ENCODE data around the gene PRPF38B.
"Not testable (repeated sequence)": the region's sequence is repeated elsewhere in the genome, so short reads cannot be mapped to it uniquely, and the experiment has no call there.

Gene PRPF38B

GRCh38 chr1:108679586-108680213 is 12.4 kb upstream of the PRPF38B start:
- no peak for DNase-seq (ENCODE audit: low spot score)

- DNase-seq (ENCODE audit: low spot score), result not testable (repeated sequence)
These were observed 10.4 kb upstream of the PRPF38B start for GRCh38 chr1:108681701-108682100.

DNA sequence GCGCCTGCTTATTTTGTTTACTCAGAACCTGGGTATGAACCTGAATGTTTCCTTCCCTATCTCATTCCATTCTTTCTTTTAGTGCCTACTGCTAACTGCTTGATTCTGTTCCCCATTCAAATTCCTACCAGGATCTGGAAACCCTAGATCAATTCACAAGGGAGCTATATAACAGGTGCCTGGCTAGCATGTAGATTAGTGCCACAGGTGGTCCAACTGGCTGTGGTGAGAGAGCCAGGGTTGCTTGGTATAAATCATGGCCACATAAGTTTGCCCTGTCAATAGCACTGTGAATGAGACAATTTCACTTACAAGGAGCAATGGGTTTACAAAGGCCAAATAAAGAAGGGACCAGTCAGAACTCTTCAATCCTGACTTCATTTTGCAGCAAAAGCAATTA is 6.6 kb upstream of the PRPF38B start:
- DNase-seq (ENCODE audit: low spot score), result no peak

- DNase-seq (ENCODE audit: low spot score), result no peak
These were observed 5.3 kb upstream of the PRPF38B start for GRCh38 chr1:108686614-108687313.

DNA sequence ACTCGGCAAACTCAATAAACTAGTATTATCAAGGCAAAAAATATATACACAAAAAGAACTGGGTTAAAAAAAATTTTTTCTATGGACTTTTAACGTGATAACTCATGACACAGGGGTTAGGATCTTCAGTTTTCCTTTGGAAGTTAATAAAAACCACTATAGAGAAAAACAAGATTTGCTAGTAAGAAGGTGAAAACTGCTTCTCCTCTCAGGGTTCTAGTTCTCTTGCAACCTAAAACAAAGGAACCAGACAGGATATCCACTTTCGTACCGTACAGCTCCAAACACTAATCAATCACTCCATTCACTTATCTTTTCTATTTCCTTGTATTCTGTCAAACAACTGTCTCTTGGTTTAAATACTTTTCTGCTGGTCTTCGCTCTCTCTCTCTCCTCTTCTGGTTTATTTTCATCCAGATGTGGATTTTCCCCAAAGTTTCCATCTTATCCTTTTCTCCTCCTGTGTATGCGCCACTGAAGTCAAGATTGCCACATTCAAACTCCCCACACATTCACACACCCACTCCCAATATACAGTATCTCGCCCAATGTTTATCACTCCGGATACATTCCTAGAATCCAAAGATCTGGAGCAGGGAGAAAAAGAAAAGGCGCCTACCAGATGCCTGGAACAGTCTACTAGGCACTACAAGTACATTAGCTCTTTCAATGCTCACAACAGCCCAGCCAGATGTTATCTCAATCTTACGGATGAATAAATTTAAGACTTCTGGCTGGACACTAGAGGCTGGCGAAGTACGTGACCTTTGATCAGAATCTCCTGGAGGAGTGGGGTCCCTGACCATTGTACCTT is 775 bp upstream of the PRPF38B start:
- peak; percentile 20 for DNase-seq (ENCODE audit: low spot score)

- DNase-seq (ENCODE audit: low spot score), result peak; percentile 83
These were observed 880 bp downstream of the PRPF38B start for GRCh38 chr1:108692724-108693655.

GRCh38 chr1:108695535-108695934 is 3.4 kb downstream of the PRPF38B start:
- DNase-seq (ENCODE audit: low spot score), result no peak

GRCh38 chr1:108699375-108700332 is 7.5 kb downstream of the PRPF38B start:
- DNase-seq (ENCODE audit: low spot score), result no peak

DNA sequence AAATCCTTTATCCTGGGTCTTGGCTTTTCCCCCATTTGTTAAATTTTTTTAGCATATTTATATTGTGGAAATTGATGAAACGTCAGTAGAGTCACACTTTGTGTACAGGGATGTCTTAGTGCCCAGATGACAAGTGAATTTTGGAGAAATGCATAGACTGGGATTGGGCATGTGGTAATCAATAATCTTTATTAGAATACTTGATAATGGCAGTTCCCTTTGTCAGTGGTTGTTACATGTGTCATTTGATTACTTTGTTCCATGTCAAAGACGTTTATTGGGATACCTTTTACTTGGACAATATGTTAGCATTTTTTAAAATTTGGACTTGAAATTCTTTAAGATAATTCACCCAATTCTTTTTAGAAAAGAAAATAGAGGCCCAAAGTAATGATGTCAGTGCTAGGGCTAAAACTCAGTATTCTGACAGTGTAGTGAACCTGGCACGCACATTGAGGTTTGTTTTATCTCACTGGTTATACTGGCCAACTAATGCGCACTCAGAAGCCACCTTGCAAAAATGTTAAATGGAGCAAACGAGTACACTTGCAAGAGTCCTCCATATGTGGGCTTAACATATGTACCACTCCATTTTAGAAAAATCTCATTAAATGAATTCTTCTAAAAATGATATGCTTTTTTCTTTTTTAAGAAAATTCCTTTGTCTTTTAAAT is 9.2 kb downstream of the PRPF38B start:
- DNase-seq (ENCODE audit: low spot score), result no peak

GRCh38 chr1:108702109-108702508 is 10.0 kb downstream of the PRPF38B start:
- not testable (repeated sequence) for DNase-seq (ENCODE audit: low spot score)

GRCh38 chr1:108703939-108704338 is 11.8 kb downstream of the PRPF38B start:
- no peak for DNase-seq (ENCODE audit: low spot score)

DNA sequence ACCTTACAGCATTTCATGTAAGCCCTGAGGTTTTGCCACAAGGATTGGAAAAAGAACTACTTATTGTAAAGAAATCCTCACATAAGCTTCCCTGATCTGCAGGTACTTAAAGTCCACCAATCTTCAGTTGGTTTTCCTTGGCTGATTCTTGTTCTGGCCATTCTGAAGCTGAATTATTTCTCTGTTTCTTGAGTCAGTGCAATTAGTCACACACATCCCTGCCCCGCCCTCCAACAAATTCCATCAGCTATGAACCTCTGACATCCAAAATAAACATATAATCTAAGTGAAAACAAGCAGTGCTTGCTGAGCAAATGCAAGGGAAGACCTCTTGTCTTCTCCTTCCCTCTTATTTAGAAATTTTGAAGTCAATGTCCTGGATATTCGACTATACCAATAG is 12.4 kb downstream of the PRPF38B start:
- peak; percentile 36 for DNase-seq (ENCODE audit: low spot score)

GRCh38 chr1:108706643-108707042 is 14.5 kb downstream of the PRPF38B start:
- DNase-seq (ENCODE audit: low spot score), result no peak

- DNase-seq (ENCODE audit: low spot score), result no peak
These were observed 16.9 kb downstream of the PRPF38B start for GRCh38 chr1:108708691-108709660.

GRCh38 chr1:108712606-108713150 is 20.6 kb downstream of the PRPF38B start, which contains the start of gene FNDC7:
Gene FNDC7, plus strand, starts transcription at chr1:108712908. Its CDS starts 26 bp downstream, at chr1:108712934.
- DNase-seq (ENCODE audit: low spot score), result no peak

GRCh38 chr1:108715932-108716331 is 23.8 kb downstream of the PRPF38B start:
- no peak for DNase-seq (ENCODE audit: low spot score)

DNA sequence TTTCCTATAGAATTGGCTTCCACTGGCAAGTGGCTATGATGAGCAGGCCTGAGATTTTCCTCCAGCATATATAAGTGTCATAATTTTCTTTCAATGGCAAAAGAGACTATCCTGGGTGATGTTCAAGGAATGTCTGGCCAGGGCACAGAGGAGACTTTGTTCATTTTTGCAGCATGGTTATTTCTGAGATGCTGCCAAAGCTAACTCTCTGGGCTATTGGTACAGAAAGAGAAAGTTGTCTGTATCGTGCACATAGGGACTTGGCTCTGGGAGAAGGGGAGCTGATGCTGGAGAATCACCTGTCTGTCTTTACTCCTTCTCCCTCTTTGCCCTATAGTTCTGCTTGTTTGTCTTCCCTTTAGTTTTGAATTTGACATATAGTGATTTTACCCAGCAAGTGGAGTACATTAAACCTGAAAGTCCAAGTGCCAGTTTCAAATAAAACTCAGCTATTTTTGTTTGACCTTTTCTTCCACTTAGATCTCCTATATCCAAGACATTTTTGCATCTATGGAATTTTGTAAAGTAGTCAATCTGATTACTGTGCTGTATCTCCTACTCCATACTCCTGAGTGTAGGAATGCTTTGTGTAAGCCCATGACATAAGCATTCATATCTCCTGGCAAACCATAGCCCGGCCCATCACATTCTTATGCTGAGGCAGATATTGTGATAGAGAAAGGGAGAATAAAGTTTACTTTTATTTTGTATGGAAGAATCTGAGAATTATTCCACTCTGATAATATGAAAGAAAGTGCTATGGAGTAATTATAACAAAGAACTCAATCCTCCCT is 24.5 kb downstream of the PRPF38B start:
- DNase-seq (ENCODE audit: low spot score), result no peak

Measured in SW480 (cell line).